GM21737 (cell line): ENCODE results near the gene ZNF467.

ENCODE experiments used
- ATAC-seq: cut with Tn5 transposase; IDR thresholded peaks from one replicate; pipeline ENCODE4 v1.9.1; 2021; ENCODE audit warnings: mild to moderate bottlenecking, moderate library complexity; ENCODE audit not compliant: unreplicated experiment

ZNF467 gene

DNA sequence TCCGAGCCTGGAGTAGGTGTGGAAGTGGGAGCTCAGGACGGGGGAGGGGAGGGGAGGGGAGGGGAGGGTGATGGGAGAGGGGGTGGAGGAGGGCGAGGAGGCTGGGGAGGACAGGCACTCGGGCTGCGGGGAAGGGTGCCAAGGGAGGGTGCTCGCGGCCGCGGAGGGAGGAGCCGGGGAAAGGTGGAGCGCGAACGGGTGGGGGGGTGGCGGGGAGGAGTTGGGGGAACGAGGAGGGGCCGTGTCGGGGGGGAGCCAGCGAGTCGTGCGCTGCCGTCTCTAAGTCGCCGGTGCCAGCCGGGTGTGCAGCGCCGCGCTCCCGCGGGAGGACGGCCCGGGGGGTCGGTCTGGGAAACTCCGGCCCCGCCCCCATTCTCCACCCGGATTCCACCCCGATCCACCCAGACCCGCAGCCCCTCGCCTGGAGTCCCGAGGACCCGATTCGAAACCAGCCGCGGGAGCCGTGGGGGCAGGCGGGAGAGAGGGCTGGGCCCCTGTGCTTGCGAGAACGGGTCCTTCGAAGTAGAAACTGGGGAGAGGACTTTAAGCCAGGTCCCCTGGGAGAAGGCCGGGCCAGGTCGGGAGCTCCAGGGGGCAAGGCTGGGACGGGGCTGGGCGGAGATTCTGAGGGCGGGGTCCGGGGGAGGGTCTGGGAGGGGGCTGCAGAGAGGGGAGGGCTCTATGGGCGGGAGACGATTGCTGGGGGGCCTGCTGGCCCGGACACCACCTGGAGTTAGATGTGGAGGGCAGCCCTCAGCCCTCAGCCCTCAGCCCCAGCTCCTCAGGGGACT is at the start of gene ZNF467:
TSS of gene ZNF467 (minus strand) at position 143 of the 791 bp plus-strand sequence. CDS start 2,556 bp downstream, outside the sequence.
- ATAC-seq, result no peak

- no peak for ATAC-seq
Observed at GRCh38 chr7:149822353-149822943, 49.1 kb upstream of the ZNF467 start.

GRCh38 chr7:149821191-149822148 is 48.1 kb upstream of the ZNF467 start:
- no peak for ATAC-seq

DNA sequence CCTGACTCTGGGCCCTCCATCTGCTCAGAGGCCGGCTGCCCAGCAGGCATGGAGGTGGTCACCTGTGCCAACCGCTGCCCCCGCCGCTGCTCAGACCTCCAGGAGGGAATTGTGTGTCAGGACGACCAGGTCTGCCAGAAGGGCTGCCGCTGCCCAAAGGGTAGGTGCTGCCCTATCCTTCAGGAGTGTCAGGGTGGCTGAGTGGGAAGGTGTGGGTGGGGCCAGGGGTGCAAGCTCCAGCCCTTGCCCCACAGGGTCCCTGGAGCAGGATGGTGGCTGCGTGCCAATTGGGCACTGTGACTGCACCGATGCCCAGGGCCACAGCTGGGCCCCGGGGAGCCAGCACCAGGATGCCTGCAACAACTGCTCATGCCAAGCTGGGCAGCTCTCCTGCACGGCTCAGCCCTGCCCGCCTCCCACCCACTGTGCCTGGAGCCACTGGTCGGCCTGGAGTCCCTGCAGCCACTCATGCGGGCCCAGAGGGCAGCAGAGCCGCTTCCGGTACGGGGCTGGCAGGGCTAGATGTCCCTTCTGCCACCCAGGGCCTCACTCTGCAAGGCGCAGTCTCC is 47.3 kb upstream of the ZNF467 start:
- ATAC-seq, result no peak

DNA sequence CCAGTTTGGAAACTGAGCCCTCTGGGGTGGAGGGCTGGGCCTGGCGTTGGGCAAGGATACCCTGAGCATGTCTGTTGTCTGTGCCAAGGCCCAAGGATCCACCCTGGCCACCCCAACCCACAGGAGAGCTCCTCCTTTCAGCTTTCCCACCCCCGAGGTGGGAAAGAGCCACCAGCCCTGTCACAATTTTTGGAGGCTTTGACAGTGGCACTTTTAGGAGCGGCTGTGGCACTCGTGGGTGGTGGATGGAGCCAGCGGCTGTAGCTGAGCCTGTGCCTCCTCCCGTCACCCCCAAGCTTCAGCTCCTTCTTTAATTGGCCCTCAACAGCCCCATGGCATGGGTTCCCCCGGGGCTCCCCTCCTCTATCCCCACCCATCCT is 46.6 kb upstream of the ZNF467 start:
- ATAC-seq, result no peak

- ATAC-seq, result no peak
Observed at GRCh38 chr7:149819141-149819960, 46.0 kb upstream of the ZNF467 start.

DNA sequence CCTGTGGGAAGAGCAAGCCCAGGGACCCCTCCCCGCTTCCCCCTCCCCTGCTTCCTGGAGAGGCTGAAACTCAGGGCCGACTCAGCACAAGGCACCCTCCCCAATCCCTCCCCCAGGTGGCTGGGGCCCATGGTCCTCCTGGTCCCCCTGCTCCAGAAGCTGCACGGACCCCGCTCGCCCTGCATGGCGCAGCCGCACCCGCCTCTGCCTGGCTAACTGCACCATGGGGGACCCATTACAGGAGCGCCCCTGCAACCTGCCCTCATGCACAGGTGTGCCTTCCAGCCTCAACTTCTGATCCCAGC is 45.1 kb upstream of the ZNF467 start:
- no peak for ATAC-seq

DNA sequence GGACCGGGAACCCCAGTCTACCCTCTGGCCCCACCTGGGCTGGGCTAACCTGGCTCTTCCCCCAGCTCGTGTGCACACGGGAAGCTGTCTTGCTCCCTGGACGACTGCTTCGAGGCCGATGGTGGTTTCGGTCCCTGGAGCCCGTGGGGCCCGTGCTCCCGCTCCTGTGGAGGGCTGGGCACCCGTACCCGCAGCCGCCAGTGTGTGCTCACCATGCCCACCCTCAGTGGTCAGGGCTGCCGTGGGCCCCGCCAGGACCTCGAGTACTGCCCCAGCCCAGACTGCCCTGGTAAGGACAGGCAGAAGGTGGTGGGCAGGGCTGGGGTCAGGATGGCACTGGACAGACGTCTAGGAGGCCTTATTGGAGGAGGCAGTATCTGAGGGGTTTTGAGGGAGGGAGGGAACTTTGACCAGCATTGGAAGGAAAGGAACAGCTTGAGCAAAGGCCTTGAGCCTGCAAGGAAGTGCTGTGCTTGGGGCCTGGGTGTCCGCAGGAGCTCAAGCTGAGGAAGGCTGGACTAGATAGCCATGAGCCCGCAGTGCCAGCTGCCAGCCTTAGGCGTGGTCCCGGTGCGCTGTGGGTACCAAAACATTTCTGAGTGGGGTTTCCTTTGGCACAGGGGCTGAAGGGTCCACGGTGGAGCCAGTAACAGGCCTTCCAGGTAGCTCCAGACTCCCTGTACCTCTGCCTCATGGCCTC is 44.6 kb upstream of the ZNF467 start:
- ATAC-seq, result no peak

DNA sequence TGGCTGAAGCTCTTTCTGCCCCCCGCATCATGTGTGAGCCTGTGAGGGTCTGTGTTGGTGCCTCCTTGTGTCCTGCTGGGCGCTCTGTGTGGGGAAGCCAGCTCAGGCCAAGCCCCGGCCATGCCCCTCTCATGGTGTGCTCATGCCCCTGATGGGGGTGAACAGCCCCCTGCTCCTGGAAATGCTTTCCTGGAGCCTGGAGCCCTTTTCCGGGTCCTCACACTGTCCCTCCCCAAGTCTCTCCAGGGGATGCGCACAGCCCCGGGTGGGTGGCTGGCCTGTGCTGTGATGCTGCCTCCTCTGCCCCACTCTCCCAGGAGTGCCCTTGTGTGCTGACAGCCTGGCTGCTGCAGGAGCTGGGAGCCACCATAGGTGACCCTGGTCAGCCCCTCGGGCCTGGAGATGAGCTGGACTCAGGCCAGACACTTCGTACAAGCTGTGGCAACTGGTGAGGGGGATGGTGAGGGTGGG is 43.9 kb upstream of the ZNF467 start:
- no peak for ATAC-seq

DNA sequence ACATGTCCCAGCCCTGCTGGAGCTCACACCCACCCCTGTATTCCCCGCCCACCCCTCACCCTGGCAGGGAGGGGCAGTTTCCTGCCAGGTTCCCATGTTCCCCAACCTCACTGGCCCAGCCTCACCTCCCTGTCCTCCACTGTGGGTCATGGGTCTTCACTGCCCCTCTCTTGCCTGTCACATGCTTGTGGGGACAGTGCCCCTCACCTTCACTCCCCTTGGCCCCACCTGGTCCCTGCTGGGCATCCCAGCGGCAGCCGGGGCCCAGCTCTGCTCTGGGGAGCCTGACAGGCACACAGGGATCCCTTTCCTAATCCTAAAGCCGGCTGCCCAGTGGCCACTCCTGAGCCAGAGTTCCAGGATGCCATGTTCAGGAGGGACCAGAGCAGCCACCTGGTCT is 43.4 kb upstream of the ZNF467 start:
- ATAC-seq, result no peak

DNA sequence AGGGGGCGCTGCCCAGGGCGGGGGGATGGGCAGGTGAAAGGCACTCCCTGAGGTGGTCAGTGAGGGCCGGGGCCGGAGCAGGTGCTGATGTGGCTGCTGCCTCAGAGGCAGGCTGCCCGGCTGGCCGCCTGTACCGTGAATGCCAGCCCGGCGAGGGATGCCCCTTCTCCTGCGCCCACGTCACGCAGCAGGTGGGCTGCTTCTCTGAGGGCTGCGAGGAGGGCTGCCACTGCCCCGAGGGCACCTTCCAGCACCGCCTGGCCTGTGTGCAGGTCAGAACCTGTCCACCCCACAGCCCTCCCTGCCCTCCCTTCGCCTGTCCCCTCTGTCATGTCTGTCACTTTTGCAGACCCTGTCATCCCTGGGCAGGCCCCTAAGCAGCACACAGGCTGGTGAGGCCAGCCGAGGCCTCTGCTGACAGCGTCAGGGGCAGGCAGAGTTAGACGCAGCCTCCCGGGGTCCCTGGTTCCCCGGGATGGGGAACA is 42.9 kb upstream of the ZNF467 start:
- ATAC-seq, result no peak

DNA sequence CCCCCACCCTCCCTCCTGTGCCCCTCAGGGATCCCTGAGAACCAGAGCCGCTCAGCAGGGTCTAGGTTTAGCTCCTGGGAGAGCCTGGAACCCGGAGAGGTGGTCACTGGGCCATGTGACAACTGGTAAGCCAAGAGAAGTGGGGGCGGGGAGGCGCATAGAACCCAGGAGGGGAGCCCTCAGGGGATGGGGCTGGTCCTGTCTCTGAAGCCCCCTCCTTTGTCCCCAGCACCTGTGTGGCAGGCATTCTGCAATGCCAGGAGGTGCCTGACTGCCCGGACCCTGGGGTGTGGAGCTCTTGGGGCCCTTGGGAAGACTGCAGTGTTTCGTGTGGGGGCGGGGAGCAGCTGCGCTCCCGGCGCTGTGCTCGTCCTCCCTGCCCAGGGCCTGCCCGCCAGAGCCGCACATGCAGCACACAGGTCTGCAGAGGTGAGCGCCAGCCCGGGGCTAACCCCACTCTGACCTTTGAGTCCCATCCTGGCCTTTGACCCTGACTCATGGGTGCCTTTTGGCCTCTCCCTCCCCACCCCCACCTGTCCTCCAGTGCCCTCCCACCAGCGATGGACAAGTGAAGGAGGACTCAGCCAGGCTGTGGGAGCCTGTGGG is 42.4 kb upstream of the ZNF467 start:
- no peak for ATAC-seq

GRCh38 chr7:149815121-149815520 is 41.7 kb upstream of the ZNF467 start:
- no peak for ATAC-seq

DNA sequence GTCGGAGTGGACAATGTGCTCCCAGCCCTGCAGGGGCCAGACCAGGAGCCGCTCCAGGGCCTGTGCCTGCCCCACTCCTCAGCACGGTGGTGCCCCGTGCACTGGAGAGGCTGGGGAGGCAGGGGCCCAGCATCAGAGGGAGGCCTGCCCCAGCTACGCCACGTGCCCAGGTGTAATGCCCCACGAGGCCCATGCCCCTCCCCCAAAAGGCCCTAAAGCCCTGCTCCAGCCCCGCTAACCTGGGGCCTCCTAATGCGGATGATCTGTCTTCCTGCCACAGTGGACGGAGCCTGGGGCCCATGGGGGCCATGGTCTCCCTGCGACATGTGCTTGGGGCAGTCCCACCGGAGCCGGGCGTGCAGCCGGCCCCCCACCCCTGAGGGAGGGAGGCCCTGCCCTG is 41.1 kb upstream of the ZNF467 start:
- ATAC-seq, result no peak

DNA sequence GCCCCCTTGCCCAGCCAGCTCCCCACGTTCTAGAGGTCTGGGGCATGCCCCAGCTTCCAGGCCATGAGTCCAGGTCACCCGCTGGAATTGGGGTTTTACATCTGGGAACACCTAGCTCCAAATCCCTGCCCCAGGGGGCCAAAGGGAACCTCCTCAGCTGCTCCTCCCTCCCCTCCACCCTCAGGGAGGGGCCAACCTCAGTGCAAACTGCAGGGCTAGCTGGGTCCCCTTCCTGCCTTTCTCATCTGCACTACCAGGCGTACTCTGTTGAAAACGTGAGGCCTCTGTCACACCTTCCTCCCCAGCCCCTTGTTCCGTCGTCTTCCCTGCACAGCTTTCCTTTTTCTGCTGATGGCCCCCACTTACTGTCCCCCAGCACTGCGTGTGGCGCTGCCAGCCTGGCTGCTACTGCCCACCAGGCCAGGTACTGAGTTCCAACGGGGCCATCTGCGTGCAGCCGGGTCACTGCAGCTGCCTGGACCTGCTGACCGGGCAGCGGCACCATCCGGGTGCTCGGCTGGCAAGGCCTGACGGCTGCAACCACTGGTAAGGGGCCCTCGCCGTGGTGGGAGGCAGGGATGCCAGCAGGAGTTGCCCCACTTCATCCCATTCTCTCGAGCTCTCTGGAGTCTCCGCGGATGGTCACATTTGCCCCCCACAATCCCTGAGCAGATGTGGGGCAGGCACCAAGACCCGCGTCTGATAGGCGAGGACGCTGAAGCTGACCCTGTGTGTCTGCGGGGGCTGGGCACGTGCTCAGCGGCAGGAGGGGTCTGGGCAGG is 40.1 kb upstream of the ZNF467 start:
- no peak for ATAC-seq

DNA sequence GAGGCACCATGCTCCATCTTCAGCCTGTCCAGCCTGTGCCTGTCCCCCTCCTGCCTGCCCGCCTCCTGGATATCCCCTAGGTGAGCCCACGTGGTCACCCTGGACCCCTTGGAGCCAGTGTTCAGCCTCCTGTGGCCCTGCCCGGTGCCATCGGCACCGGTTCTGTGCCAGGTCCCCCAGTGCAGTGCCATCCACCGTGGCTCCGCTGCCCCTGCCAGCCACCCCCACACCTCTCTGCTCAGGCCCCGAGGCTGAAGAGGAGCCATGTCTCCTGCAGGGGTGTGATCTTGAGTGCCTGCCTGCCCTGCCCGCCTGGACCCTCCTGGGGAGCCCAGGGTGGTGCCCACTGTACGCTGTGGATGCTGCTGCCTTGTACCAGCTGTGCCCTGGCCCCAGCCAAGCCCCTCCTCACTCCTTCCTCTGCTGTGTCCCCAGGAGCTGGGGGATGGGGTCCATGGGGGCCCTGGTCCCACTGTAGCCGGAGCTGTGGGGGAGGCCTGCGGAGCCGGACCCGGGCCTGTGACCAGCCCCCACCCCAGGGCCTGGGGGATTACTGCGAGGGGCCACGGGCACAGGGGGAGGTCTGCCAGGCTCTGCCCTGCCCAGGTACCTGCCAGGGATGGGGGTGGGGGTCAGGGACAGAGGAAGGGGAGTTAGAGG is 38.6 kb upstream of the ZNF467 start:
- ATAC-seq, result no peak

GRCh38 chr7:149811221-149811620 is 37.8 kb upstream of the ZNF467 start:
- no peak for ATAC-seq

- no peak for ATAC-seq
Observed at GRCh38 chr7:149809215-149809614, 35.8 kb upstream of the ZNF467 start.
